ENCODE data around the gene GPSM3.

DNA sequence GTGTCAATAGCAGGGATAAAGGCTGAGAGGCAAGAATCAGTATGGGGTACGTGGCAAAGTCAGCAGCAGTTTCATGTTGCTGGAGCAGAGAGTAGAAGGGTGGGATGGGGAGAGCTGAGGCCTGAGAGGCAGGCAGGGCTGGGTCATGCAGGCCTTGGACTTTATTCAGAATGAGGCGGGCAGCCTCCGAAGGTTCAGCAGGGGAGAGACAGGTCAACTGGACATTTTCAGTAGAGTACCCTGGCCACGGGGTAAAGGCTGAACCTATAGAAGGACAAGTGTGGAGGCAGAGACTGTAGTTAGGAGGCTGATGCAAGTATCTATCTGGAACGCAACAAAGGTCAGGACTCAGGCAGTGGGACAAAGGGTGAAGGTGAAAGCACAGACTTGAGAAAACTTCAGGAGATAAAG is 17.8 kb upstream of the GPSM3 start:
- TF ChIP-seq, protein P1, sequence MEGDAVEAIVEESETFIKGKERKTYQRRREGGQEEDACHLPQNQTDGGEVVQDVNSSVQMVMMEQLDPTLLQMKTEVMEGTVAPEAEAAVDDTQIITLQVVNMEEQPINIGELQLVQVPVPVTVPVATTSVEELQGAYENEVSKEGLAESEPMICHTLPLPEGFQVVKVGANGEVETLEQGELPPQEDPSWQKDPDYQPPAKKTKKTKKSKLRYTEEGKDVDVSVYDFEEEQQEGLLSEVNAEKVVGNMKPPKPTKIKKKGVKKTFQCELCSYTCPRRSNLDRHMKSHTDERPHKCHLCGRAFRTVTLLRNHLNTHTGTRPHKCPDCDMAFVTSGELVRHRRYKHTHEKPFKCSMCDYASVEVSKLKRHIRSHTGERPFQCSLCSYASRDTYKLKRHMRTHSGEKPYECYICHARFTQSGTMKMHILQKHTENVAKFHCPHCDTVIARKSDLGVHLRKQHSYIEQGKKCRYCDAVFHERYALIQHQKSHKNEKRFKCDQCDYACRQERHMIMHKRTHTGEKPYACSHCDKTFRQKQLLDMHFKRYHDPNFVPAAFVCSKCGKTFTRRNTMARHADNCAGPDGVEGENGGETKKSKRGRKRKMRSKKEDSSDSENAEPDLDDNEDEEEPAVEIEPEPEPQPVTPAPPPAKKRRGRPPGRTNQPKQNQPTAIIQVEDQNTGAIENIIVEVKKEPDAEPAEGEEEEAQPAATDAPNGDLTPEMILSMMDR (conservative IDR thresholded peaks at IDR 0.05; ENCODE audit: low read depth, low read length): no peak
- TF ChIP-seq EZH2 (IDR thresholded peaks at IDR 0.05; ENCODE audit: borderline replicate concordance, low read depth, low read length, poor library complexity, severe bottlenecking): no peak

Data from A673 (cell line).